Gastroesophageal sphincter (tissue), 3 donors: ENCODE results near the gene ARHGEF3.

ENCODE experiments used
- CTCF ChIP-seq, 4 experiments: fragments of 200-600 bp in 2 of 4; fragments of 450-650 bp in 2 of 4; sonication (generic) in 1 of 4; IDR thresholded peaks; one replicate each; pipeline ENCODE4 v1.5.1; 2017 to 2019; ENCODE audit warnings: antibody characterized with exemption in 4 of 4, mild to moderate bottlenecking in 2 of 4, moderate library complexity in 2 of 4
- EP300 ChIP-seq: sonication (generic); formaldehyde crosslinking; IDR thresholded peaks from one replicate; pipeline ENCODE4 v1.6.1; 2017; ENCODE audit warnings: antibody characterized with exemption, mild to moderate bottlenecking
- POLR2A ChIP-seq, 2 donors: fragments of 450-650 bp; IDR thresholded peaks; one replicate each; pipeline ENCODE4 v1.6.1; 2017; ENCODE audit warnings: antibody characterized with exemption in 2 of 2, mild to moderate bottlenecking in 2 of 2, moderate library complexity in 1 of 2
- POLR2AphosphoS5 ChIP-seq: sonication (generic); formaldehyde crosslinking; IDR thresholded peaks from one replicate; pipeline ENCODE4 v1.6.1; 2017; ENCODE audit warnings: antibody characterized with exemption

- TF ChIP-seq CTCF (IDR thresholded peaks at IDR 0.05) (no peak), POLR2A (IDR thresholded peaks at IDR 0.05) (no peak), POLR2AphosphoS5 (peak; percentile 21), EP300 (no peak)
Observed at GRCh38 chr3:56758539-56758981, 43.2 kb downstream of the ARHGEF3 start.
